ENCODE measurements around the gene PCGF2. TPM values are rescaled to one million over a fixed set of nuclear protein-coding genes. Genes with fewer than 3 reads are reported as not detected.

The PCGF2 gene
- total and polyA plus RNA-seq, 9 of the 15 experiments (the other 6 are each of a cell fraction or from before 2014, with no cell fraction given): 1.3 to 33.4 (median 7.0) TPM

DNA sequence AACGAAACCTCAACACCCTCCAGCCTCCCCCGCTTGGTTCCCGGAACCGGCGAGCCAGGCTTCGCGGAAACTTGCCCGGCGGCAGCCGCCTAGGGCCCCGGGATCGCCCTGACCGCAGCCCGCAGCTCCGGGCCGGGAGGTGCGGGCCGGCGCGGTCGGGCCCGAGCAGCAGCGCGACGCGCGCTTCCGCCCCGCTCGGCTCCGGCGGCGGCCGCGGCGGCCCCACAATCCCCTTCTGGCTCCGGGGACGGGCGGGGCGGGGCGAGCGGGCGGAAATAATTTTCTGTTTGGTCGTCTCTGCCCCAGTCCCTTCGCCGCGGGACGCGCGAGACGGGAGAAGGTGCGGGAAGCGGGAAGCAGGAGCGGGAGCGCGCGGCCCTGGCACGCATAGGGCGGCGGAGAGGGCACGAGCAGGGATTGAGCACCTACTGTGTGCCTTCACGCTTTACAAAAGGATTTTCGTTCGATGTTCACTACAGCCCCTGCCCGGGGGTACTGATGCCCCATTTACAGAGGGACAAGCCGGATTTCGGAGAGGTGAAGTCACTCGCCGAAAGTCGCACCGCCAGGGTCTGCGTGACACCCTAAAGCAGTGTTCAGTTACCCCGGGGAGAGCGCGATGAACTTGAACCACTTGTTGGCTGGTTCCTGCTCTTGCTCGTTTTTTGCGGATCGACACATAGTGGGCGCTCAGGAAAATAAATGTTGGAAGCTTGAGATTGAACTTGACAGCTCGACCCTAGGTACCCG is 45.8 kb downstream of the PCGF2 start (continued):
- TF ChIP-seq, protein P1, sequence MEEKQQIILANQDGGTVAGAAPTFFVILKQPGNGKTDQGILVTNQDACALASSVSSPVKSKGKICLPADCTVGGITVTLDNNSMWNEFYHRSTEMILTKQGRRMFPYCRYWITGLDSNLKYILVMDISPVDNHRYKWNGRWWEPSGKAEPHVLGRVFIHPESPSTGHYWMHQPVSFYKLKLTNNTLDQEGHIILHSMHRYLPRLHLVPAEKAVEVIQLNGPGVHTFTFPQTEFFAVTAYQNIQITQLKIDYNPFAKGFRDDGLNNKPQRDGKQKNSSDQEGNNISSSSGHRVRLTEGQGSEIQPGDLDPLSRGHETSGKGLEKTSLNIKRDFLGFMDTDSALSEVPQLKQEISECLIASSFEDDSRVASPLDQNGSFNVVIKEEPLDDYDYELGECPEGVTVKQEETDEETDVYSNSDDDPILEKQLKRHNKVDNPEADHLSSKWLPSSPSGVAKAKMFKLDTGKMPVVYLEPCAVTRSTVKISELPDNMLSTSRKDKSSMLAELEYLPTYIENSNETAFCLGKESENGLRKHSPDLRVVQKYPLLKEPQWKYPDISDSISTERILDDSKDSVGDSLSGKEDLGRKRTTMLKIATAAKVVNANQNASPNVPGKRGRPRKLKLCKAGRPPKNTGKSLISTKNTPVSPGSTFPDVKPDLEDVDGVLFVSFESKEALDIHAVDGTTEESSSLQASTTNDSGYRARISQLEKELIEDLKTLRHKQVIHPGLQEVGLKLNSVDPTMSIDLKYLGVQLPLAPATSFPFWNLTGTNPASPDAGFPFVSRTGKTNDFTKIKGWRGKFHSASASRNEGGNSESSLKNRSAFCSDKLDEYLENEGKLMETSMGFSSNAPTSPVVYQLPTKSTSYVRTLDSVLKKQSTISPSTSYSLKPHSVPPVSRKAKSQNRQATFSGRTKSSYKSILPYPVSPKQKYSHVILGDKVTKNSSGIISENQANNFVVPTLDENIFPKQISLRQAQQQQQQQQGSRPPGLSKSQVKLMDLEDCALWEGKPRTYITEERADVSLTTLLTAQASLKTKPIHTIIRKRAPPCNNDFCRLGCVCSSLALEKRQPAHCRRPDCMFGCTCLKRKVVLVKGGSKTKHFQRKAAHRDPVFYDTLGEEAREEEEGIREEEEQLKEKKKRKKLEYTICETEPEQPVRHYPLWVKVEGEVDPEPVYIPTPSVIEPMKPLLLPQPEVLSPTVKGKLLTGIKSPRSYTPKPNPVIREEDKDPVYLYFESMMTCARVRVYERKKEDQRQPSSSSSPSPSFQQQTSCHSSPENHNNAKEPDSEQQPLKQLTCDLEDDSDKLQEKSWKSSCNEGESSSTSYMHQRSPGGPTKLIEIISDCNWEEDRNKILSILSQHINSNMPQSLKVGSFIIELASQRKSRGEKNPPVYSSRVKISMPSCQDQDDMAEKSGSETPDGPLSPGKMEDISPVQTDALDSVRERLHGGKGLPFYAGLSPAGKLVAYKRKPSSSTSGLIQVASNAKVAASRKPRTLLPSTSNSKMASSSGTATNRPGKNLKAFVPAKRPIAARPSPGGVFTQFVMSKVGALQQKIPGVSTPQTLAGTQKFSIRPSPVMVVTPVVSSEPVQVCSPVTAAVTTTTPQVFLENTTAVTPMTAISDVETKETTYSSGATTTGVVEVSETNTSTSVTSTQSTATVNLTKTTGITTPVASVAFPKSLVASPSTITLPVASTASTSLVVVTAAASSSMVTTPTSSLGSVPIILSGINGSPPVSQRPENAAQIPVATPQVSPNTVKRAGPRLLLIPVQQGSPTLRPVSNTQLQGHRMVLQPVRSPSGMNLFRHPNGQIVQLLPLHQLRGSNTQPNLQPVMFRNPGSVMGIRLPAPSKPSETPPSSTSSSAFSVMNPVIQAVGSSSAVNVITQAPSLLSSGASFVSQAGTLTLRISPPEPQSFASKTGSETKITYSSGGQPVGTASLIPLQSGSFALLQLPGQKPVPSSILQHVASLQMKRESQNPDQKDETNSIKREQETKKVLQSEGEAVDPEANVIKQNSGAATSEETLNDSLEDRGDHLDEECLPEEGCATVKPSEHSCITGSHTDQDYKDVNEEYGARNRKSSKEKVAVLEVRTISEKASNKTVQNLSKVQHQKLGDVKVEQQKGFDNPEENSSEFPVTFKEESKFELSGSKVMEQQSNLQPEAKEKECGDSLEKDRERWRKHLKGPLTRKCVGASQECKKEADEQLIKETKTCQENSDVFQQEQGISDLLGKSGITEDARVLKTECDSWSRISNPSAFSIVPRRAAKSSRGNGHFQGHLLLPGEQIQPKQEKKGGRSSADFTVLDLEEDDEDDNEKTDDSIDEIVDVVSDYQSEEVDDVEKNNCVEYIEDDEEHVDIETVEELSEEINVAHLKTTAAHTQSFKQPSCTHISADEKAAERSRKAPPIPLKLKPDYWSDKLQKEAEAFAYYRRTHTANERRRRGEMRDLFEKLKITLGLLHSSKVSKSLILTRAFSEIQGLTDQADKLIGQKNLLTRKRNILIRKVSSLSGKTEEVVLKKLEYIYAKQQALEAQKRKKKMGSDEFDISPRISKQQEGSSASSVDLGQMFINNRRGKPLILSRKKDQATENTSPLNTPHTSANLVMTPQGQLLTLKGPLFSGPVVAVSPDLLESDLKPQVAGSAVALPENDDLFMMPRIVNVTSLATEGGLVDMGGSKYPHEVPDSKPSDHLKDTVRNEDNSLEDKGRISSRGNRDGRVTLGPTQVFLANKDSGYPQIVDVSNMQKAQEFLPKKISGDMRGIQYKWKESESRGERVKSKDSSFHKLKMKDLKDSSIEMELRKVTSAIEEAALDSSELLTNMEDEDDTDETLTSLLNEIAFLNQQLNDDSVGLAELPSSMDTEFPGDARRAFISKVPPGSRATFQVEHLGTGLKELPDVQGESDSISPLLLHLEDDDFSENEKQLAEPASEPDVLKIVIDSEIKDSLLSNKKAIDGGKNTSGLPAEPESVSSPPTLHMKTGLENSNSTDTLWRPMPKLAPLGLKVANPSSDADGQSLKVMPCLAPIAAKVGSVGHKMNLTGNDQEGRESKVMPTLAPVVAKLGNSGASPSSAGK (IDR thresholded peaks at IDR 0.05): peak; percentile 95
- TF ChIP-seq YY1 (IDR thresholded peaks at IDR 0.05; ENCODE audit: borderline replicate concordance in 1 of 3, control insufficient read depth in 1 of 3, extremely low read depth in 1 of 3, insufficient read depth in 3 of 3, insufficient read length in 1 of 3, insufficient replicate concordance in 2 of 3, low read depth in 1 of 3, low read length in 2 of 3) (peak in 1 of 3 experiments; percentile 67), TAL1 (IDR thresholded peaks at IDR 0.05) (no peak), ZFPM2 (CRISPR knock-in tag; IDR thresholded peaks at IDR 0.05) (no peak), ZNF408 (CRISPR knock-in tag; IDR thresholded peaks at IDR 0.05; ENCODE audit: low read depth) (no peak), TAF1 (IDR thresholded peaks at IDR 0.05; ENCODE audit: control insufficient read depth, extremely low read depth, insufficient read depth, low read length, severe bottlenecking) (peak; percentile 68), POLR3A (IDR thresholded peaks at IDR 0.05; ENCODE audit: borderline replicate concordance, extremely low read depth, insufficient read depth, insufficient read length) (no peak), HDAC8 (tag; IDR thresholded peaks at IDR 0.05) (no peak), ZNF384 (IDR thresholded peaks at IDR 0.05; ENCODE audit: low read depth, low read length) (no peak)
- TF ChIP-seq, protein P2, sequence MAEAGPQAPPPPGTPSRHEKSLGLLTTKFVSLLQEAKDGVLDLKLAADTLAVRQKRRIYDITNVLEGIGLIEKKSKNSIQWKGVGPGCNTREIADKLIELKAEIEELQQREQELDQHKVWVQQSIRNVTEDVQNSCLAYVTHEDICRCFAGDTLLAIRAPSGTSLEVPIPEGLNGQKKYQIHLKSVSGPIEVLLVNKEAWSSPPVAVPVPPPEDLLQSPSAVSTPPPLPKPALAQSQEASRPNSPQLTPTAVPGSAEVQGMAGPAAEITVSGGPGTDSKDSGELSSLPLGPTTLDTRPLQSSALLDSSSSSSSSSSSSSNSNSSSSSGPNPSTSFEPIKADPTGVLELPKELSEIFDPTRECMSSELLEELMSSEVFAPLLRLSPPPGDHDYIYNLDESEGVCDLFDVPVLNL (CRISPR knock-in tag; IDR thresholded peaks at IDR 0.05; ENCODE audit: low read depth): peak; percentile 78

Data from K562 (cell line).